Stimulated activated naive CD4-positive, alpha-beta T cell treated with Interleukin-2 at 50 U/mL for 16 hours (primary cell): ENCODE measurements around the gene TUT7.
A peak's percentile ranks its signal among the peaks of the same experiment; 100 is the strongest.
"Not testable (repeated sequence)": the region's sequence is repeated elsewhere in the genome, so short reads cannot be mapped to it uniquely, and the experiment has no call there.

ENCODE experiments used
- DNase-seq: peaks from one replicate; lab custom pipeline; 2025; lab: John Stamatoyannopoulos, UW

Gene TUT7

GRCh38 chr9:86354011-86354817 is at the start of gene TUT7:
Gene TUT7 (minus strand): TSS chr9:86354410. CDS start chr9:86353199, 1,211 bp downstream.
- DNase-seq, result peak; percentile 93

- DNase-seq, result no peak
These were observed 48.4 kb upstream of the TUT7 start for GRCh38 chr9:86402591-86402990.

GRCh38 chr9:86396412-86396811 is 42.2 kb upstream of the TUT7 start:
- DNase-seq, result no peak

- not testable (repeated sequence) for DNase-seq
These were observed 36.0 kb upstream of the TUT7 start for GRCh38 chr9:86390184-86390583.

- DNase-seq, result no peak
These were observed 35.4 kb upstream of the TUT7 start for GRCh38 chr9:86389628-86390027.

GRCh38 chr9:86387376-86387775 is 33.2 kb upstream of the TUT7 start:
- DNase-seq, result no peak

- DNase-seq, result not testable (repeated sequence)
These were observed 28.8 kb upstream of the TUT7 start for GRCh38 chr9:86383000-86383399.

GRCh38 chr9:86376016-86376415 is 21.8 kb upstream of the TUT7 start:
- no peak for DNase-seq

GRCh38 chr9:86369810-86370209 is 15.6 kb upstream of the TUT7 start:
- DNase-seq, result no peak

- no peak for DNase-seq
These were observed 14.8 kb upstream of the TUT7 start for GRCh38 chr9:86368871-86369521.

GRCh38 chr9:86361176-86361575 is 7.0 kb upstream of the TUT7 start:
- no peak for DNase-seq

- no peak for DNase-seq
These were observed 5.1 kb upstream of the TUT7 start for GRCh38 chr9:86359151-86359879.

- DNase-seq, result no peak
These were observed 3.0 kb upstream of the TUT7 start for GRCh38 chr9:86356871-86357866.

- DNase-seq, result no peak
These were observed 1.6 kb upstream of the TUT7 start for GRCh38 chr9:86355814-86356213.

GRCh38 chr9:86354818-86355309 is 654 bp upstream of the TUT7 start:
- no peak for DNase-seq

- DNase-seq, result peak; percentile 30
These were observed 577 bp downstream of the TUT7 start for GRCh38 chr9:86353655-86354010.

GRCh38 chr9:86352440-86353077 is 1.7 kb downstream of the TUT7 start:
- no peak for DNase-seq

- DNase-seq, result no peak
These were observed 2.3 kb downstream of the TUT7 start for GRCh38 chr9:86351880-86352279.

GRCh38 chr9:86350006-86350760 is 4.0 kb downstream of the TUT7 start:
- DNase-seq, result no peak

- DNase-seq, result no peak
These were observed 4.9 kb downstream of the TUT7 start for GRCh38 chr9:86349271-86349670.
